ENCODE results near the gene SUSD4.

Gene SUSD4

GRCh38 chr1:223188618-223189356, 175.2 kb downstream of the SUSD4 start:
- no peak overlapping the region for H3K4me3 ChIP-seq (ENCODE audit: low read depth, low read length)
- DNase-seq (ENCODE audit: low read depth) = no peak
- no peak for TF ChIP-seq CTCF (IDR thresholded peaks at IDR 0.05; ENCODE audit: low read depth, low read length, missing control alignments)
- in situ Hi-C loops (cut with HindIII; ENCODE audit: low sequenced_read_pairs) = no loop called here

- DNase-seq (ENCODE audit: low read depth) = no peak
- H3K4me3 ChIP-seq (ENCODE audit: low read depth, low read length) = no peak overlapping the region
- in situ Hi-C loops (cut with HindIII; ENCODE audit: low sequenced_read_pairs) = no loop called here
- TF ChIP-seq CTCF (IDR thresholded peaks at IDR 0.05; ENCODE audit: low read depth, low read length, missing control alignments) = no peak
These were observed 177.2 kb downstream of the SUSD4 start for GRCh38 chr1:223186800-223187199.

GRCh38 chr1:223183268-223183862, 180.6 kb downstream of the SUSD4 start:
- DNase-seq (ENCODE audit: low read depth) = no peak
- H3K4me3 ChIP-seq (ENCODE audit: low read depth, low read length) = no peak overlapping the region
- in situ Hi-C loops (cut with HindIII; ENCODE audit: low sequenced_read_pairs) = no loop called here
- no peak for TF ChIP-seq CTCF (IDR thresholded peaks at IDR 0.05; ENCODE audit: low read depth, low read length, missing control alignments)

GRCh38 chr1:223180731-223181321, 183.2 kb downstream of the SUSD4 start:
- H3K4me3 ChIP-seq (ENCODE audit: low read depth, low read length) = no peak overlapping the region
- DNase-seq (ENCODE audit: low read depth) = no peak
- in situ Hi-C loops (cut with HindIII; ENCODE audit: low sequenced_read_pairs) = no loop called here
- TF ChIP-seq CTCF (IDR thresholded peaks at IDR 0.05; ENCODE audit: low read depth, low read length, missing control alignments) = no peak

- in situ Hi-C loops (cut with HindIII; ENCODE audit: low sequenced_read_pairs) = loop anchor here (5.0 kb wide), 1 partner anchor 43 kb away; no protein-coding TSS in a partner anchor
- TF ChIP-seq CTCF (IDR thresholded peaks at IDR 0.05; ENCODE audit: low read depth, low read length, missing control alignments) = no peak
- no peak for DNase-seq (ENCODE audit: low read depth)
- no peak overlapping the region for H3K4me3 ChIP-seq (ENCODE audit: low read depth, low read length)
These were observed 184.2 kb downstream of the SUSD4 start for GRCh38 chr1:223179786-223180185.

- TF ChIP-seq CTCF (IDR thresholded peaks at IDR 0.05; ENCODE audit: low read depth, low read length, missing control alignments) = no peak
- in situ Hi-C loops (cut with HindIII; ENCODE audit: low sequenced_read_pairs) = loop anchor here (5.0 kb wide), 1 partner anchor 43 kb away; no protein-coding TSS in a partner anchor
- no peak for DNase-seq (ENCODE audit: low read depth)
- H3K4me3 ChIP-seq (ENCODE audit: low read depth, low read length) = no peak overlapping the region
These were observed 184.7 kb downstream of the SUSD4 start for GRCh38 chr1:223179280-223179679.

Data from astrocyte of the cerebellum (primary cell).